GM21723 (cell line): ENCODE results near the gene UBC.
"Not testable (repeated sequence)": the region's sequence is repeated elsewhere in the genome, so short reads cannot be mapped to it uniquely, and the experiment has no call there.

ENCODE experiments used
- ATAC-seq: cut with Tn5 transposase; IDR thresholded peaks from one replicate; pipeline ENCODE4 v1.9.1; 2021; ENCODE audit warnings: mild to moderate bottlenecking, moderate library complexity; ENCODE audit not compliant: unreplicated experiment

The UBC gene

DNA sequence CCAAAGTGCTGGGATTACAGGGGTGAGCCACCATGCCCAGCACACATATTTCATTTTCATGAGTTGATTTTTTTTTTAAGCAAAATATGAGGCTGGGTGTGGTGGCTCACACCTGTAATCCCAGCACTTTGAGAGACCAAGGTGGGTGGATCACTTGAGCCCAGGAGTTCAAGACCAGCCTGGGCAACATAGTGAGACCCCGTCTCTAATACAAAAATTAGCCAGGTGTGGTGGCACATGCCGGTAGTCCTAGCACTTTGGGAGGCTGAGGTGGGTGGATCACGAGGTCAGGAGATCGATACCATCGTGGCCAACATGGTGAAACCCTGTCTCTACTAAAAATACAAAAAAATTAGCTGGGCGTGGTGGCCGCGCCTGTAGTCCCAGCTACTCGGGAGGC lies 17.1 kb upstream of the UBC start:
- ATAC-seq, result not testable (repeated sequence)

DNA sequence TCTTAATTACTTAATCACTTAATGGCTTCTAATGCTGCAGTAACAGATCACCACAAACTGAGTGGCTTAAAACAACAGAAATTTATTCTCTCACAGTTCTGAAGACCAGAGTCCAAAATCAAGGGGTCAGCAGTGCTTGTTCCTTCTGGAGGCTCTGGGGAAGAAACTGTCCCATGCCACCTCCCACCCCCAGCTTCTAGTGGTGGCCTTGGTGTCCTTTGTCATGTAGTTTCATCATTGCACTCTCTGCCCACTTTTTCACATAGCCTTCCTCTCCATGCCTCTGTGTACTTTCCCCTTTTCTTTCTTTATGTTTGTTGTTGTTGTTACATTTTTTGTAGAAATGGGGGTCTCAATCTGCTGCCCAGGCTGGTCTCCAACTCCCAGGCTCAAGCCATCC lies 16.1 kb upstream of the UBC start:
- no peak for ATAC-seq

DNA sequence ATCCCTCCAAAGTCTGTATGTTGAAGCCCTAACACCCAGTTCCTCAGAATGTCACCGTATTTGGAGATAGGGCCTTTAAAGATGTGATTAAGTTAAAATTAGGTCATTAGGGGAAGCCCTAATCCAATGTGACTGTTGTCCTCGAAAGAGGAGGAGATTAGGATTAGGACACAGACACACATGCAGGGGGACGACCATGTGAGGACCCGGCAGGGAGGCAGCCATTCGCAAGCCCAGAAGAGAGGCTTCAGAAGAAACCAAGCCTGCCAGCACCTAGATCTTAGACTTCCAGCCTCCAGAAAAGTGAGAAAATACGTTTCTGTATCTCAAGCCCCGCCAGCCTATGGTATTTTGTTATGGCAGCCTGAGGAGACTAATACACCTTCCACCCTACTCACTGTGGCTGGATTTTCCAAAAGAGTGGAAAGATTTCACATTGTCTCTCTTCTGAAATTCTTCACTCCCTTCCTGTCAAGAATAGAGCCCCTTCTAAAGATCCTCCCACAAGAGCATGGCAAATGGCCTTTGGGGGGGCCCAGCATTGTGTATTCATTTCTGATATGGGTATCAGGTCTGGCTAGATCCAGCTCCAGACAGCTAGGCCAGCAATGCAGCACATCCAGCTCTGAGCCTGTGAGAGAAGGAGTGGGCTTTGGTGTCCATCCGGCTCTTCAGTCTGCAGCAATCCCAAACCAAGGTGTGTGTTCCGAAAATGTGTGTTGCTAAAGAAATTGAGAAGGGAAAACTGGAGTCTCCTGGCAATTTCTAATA lies 15.4 kb upstream of the UBC start:
- no peak for ATAC-seq

DNA sequence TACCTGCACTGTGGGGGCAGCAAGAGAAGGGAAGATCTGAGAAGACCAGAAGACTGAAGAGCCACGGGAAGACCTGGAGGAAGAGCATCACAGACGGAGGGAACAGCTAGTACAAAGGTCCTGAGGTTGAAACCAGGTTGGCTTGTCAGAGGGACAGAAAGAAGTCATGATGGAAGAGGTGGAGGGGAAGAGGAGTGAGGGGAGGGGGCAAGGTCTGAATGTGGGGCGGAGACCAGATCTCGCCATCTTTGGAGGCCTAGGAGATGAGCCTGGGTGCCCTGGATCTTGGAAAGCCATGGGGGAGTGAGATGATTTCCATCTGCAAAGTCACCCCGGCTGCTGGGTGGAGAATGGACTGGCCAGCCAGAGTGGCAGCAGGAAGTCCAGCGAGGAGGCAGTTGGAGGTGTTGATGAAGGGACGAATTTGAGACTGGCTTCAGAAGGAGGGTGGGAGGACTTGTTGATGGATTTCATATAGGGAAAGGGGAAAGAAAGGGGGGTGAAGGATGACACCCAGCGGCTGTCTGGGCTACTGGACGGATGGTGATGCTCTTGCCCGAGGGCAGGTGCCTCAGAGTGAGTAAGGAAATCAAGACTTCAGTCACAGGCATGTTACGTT lies 14.6 kb upstream of the UBC start:
- ATAC-seq, result no peak

DNA sequence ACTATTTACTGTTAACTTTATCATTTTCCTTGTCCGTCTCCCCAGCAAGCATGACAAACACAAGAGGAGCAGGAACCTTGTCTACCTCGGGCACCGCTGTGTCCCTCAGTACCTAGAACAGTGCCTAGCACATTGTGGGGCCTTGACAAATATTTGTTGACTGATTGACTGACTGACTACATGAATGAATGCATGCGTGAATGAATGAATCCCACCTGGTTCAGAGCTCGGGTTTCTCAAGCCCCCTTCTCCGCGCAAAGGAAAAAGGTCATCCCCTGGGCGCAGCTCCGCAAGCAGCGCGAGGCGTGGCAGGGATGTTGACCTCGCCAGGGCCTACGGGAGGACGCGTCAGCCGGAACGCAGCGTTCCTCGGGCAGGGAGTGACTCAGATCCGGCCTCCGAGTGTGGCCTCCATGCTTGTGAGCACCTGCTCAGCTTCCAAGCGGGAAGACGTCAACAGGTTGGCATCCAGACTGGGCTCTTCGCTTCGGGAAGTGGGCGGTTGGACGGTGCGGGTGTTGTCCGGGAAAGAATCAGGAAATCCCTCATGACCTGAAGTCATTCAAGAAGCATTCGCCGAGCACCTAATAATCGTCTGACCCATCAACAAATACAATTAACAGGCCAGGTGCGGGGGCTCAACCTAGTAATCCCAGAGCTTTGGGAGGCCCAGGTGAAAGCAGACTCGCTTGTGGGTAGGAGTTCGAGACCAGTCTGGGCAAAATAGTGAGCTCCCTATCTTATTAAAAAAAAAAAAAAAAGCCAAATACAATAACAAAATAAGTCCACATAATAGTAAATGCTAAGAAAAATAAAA lies 13.9 kb upstream of the UBC start:
- peak; percentile 44 for ATAC-seq

DNA sequence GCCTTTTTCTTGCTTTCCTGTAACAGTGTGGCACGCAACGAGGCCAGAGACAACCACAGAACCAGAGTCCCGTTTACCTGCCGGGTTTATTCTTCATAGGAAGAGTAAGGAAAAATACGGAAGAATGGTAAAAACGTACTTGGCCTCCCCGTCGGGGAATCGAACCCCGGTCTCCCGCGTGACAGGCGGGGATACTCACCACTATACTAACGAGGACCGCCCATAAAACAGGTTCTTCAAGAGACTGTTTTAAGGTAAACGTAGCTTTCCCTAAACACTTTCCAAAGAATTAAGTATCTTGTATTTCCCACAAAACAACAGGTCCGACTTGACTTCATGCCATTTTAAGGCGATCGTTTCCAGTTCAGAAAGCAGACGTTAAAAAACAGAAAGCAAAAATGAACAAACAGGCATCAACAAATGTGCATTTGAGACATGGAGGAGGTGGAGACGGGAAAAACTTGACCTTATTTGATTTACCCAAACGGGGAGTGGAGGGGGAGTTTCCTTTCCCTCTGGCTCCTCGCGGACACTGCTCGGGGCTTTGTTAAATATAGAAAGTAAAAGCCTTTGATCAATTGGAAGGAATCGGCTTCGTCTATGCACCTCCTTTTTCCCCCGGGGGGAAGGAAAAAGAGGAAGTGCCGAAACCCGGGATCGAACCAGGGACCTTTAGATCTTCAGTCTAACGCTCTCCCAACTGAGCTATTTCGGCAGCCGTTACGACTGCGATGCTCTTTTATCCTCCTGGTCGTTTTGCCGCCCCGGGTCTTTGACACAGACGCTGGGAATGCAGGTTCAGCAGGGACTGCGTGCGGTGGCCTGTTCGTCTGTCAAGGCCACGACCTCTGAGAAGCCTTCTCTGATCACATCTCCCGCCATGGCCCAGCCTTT lies 13.0 kb upstream of the UBC start:
- ATAC-seq, result peak; percentile 78

DNA sequence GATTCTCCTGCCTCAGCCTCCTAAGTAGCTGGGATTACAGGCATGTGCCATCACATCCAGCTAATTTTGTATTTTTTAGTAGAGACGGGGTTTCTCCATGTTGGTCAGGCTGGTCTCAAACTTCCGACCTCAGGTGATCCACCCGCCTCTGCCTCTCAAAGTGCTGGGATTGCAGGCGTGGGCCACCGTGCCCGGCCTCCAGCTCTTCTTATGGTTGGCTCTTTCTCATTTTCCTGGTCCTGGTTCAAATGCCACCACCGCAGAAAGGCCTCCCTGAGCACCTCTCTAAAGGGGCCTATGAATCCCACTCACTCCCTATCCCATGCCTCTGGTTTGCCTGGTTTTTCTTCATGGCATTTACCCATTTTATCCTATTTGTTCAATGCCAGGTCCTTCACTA lies 11.3 kb upstream of the UBC start:
- ATAC-seq, result not testable (repeated sequence)

DNA sequence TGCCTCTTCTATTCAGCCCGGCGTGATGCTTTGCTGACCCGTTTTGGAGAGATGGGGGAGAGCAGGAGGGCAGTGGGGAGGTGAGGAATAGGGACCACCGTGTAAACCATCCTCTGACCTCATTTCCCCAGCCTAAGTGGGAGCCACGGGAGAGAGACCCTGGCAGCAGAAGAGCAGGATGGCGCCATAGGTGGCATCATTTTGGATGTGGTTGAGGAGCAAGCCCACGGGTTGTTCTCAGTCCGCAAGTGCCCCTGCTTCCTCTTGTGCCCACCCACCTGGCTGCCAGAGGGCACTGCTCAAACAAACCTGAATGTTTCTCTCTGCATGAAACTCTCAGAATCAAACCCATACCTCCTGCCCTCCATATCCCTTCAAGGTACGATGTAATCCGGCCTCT lies 10.7 kb upstream of the UBC start:
- no peak for ATAC-seq

DNA sequence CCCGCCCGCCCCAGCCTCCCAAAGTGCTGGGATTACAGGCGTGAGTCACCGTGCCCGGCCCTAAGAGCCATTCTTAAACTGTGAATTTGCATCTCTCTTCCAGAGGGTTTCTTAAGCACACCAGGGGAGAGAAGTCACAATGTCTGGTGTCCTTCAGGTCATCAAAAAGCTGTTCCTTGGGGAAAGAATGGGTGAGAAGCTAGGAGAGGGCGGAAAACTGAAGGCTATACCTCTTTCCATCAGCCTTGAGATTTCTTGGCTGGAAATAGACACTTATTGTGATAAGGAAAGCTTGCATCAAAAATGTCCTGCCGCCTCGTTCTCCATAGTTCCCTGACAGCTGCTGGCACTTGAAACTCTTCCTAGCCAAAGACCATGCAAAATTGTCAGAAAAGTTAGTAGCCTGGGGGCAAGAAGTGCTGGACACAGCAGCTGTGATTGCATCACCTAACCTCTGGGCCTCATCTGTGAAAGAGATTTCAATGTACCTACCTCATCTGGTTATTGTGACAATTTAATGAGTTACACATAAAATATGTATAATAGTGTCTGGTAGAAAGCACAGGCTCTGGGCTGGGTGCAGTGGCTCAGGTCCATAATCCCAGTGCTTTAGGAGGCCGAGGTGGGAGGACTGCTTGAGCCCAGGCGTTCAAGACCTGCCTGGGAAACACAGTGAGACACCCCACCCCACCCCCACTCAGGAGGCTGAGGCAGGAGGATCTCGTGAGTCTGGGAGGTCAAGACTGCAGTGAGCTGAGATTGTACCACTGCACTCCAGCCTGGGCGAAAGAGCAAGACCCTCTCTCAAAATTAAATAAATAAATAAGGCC lies 9.7 kb upstream of the UBC start:
- no peak for ATAC-seq

DNA sequence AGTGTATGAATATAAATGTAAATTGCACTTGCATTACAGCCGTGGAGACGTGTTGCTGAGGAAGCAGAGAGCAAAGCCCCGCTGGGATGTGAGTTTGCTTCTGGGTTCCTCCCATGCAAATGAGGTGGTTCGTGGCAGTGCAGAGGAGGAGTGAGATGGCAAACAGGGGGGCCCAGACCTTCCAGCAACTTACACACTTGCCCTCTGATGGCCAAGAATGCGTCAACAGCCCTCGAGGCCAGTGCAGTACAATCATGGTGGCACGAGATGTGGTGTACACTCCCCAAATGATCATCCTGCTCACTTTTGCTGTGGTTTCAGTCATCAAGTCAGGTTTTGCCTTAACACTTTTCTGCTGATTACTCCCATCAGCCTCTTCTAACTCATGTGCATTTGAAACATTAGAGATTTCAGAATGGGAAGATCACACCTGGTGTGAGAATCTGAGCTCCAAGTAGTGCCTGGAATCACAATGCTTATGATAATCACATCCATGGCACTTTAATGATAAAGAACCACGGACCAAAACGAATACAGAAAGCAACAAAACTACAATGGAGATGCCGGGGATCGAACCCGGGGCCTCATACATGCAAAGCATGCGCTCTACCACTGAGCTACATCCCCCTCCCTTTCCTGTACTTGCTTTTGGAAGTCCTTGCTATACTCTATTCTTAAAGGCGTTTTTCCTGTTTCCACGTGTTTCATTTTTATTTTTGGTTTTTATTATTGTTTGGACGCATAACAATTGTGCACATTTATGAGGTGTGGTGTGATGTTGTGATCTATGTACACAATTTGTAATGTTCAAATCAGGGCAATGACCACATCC lies 7.0 kb upstream of the UBC start:
- peak; percentile 57 for ATAC-seq

DNA sequence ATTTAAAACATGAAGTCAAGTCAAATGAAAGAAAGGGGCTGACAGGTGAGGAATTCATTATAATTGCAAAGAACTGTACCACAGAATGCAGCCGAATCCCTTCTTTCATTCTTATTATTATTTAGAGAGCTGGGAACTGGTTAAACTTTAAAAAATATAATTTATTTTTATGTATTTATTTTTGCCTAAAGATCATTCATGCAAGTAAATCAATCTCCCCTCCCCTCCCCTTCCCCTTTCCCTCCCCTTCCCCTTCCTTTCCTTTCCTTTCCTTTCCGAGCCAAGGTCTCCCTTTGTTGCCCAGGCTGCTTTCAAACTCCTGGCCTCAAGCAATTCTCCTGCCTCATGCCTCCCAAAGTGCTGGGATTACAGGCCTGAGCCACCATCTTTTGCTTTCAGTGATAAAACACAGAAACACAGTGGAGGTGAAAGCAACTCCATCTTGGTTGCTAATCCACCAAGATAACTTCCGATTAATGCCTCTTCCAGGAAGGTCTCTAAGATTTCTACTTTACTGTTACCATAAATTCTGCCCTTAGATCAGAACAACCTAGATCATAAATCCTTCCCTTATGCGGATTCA lies 6.0 kb upstream of the UBC start:
- ATAC-seq, result no peak

DNA sequence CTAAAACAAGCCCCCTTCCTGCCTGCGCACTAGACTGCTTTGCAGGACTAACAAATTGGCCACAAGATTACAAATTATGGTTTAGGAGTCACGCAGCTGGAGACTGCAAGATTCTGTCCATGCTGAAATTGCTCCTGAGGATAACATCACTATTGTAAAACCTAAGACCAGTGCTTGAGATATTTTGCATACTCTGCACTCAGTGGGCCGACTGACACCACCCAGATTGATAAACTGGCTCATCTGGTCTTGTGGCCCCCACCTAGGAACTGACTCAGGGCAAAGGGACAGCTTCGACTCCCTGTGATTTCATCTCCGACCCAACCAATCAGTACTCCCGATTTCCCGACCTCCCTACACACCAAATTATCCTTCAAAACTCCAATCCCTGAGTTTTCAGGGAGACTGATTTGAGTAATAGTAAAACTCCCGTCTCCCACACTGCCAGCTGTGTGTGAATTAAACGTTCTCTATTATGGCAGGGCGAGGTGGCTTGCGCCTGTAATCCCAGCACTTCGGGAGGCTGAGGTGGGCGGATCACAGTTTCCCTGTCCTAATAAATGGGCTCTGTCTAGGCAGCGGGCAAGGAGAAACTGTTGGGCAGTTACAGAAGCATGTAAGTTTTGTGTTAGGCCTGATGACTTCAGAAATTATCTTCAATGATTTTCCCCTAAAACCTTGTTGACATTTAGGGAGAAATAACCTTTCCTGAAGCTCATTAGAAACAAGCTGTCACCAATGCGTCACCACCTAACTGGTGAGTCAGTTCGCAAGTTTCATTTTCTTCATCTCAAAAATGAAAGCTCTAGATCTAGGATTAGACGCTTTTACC lies 5.3 kb upstream of the UBC start:
- no peak for ATAC-seq

DNA sequence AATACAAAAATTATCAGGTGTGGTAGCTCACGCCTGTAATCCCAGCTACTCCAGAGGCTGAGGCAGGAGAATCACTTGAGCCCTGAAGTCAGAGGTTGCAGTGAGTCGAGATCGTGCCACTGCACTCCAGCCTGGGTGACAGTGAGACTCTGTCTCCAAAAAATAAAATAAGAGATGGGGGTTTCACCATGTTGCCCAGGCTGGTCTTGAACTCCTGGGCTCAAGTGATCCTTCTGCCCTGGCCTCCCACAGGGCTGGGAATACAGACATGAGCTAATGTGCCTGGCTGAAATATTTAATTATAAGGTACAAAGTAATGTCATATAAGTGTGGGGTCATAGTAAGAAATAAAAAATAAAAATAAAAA lies 4.2 kb upstream of the UBC start:
- ATAC-seq, result not testable (repeated sequence)

DNA sequence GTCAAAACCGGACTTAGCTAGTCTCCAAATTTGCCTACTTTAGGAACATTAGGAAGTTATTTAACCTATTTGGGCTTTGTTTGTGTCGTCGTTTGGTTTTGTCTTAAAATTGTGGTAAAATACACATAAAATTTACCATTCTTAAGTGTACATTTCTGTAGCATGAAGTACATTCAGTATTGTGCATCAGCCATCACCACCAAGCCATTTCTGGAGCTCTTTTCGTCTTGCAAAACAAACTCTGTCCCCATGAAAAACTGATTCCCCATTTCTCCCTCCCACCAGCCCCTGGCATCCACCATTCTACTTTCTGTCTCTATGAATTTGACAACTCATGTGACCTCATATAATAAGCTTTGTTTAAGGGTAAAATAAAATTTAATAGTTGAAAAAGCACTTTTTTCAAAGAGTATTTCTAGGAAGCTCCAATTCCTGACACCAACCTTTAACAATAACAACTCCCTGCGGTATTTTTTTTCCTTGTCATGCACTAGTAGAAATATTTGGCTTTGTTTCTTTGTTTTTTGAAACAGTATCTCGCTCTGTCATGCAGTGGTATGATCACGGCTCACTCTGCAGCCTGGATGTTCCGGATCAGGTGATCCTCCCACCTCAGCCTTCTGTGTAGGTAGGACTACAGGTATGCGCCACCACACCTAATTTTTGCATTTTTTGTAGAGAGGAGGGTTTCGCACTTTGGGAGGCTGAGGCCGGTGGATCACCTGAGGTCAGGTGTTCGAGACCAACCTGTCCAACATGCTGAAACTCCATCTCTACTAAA lies 3.6 kb upstream of the UBC start:
- ATAC-seq, result no peak

DNA sequence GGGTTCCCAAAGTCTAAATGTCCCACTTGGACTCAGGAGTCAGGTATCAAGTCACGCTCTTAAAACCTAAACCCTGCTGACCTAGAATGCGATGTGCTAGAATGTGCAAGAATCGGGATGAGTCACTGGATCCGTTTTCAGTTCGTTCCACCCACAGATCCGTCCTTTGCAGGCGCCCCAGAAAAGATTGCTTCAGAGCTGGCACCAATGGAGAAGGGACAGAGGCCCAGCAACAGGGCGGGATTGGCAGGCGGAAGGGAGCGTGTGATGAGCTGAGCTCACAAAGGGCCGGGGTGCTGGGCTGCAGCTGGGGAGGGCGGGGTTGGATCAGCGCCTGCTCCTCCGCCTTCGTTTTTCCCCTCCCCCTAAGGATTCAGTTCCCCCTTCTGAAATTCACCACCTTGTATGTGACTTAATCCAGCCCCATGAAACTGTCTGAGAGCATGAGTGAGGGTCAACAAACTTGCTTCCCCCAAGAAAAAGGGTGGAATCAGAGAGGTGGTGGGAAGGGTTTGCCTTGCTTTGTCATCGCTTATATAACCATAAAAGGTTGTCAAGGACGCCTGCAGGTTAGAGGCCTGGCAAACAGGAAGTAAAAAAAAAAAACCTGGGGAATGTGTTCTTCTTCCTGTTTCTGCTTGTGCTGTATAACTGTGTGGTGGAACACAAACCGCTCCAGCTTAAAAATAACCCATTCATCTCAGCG lies 2.8 kb upstream of the UBC start:
- peak; percentile 53 for ATAC-seq

DNA sequence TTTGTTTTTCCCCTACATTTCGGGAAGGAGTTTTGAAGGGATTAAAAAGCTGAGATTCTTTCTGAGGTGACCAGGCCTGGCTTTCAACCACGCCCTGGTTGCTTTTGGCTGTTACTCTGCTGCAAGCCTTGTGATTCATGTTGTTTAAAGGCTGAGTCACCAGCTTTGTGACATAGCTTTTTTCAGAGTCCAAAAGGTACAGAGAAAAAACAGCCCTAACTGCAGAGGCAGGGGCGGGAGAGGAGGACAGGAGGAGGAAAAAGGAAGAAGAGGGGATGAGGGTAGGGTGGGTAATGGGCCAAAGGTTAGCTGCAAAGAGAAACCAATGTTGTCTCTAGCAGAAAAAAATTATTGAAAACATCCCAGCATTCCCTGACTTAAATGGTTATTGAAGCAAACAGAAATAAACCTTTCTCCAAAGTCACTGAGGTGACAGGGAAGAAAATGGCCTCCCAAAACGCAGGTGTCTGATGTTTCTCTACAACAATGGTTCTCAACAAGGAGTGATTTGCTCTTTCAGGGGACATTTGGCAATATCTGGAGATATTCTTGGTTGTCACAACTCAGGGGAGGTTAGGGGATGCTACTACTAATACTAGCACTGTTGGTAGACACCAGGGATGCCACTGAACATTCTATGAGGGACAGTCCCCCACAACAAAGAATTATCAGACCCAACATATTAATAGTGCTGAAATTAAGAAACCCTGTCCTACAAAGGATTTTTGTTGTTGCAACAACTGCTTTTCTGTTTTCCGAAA lies 2.1 kb upstream of the UBC start:
- ATAC-seq, result no peak
